Effector memory CD8-positive, alpha-beta T cell (primary cell): ENCODE data around the gene TANGO6.

Source experiments
- ATAC-seq: fragments of 150-1000 bp; cut with Tn5 transposase; replicated peaks from 2 replicates; pipeline ENCODE4 v1.10.0; 2021; ENCODE audit warnings: mild to moderate bottlenecking, moderate library complexity
- DNase-seq, 3 experiments: peaks; one replicate each; pipeline ENCODE4 v3.0.0; 2021
- H3K27ac Mint-ChIP-seq, 2 donors: one replicate each; pipeline ENCODE4 v1.8.0; 2022; ENCODE audit warnings: mild to moderate bottlenecking in 2 of 2, mixed read lengths in 2 of 2, moderate library complexity in 2 of 2
- H3K27me3 Mint-ChIP-seq, 2 donors: one replicate each; pipeline ENCODE4 v1.8.0; 2022; ENCODE audit warnings: mixed read lengths in 2 of 2
- H3K36me3 Mint-ChIP-seq: one replicate; pipeline ENCODE4 v1.8.0; 2022; ENCODE audit warnings: mild to moderate bottlenecking, moderate library complexity, mixed read lengths; ENCODE audit not compliant: insufficient read depth
- H3K4me1 Mint-ChIP-seq, 2 donors: one replicate each; pipeline ENCODE4 v1.8.0; 2022; ENCODE audit warnings: low read depth in 2 of 2, mixed read lengths in 2 of 2
- H3K4me3 Mint-ChIP-seq, 2 donors: one replicate each; pipeline ENCODE4 v1.8.0; 2022; ENCODE audit warnings: mild to moderate bottlenecking in 2 of 2, mixed read lengths in 2 of 2, moderate library complexity in 2 of 2
- H3K9me3 Mint-ChIP-seq, 2 donors: one replicate each; pipeline ENCODE4 v1.8.0; 2022; ENCODE audit warnings: mixed read lengths in 2 of 2
- total RNA-seq, 9 experiments: gene quantifications; one replicate each; lab custom pipeline; 2026; lab: John Stamatoyannopoulos, UW

The TANGO6 gene
- total RNA-seq, result 44.4 to 77.5 (median 63.4) reads per million in 9 experiments

DNA sequence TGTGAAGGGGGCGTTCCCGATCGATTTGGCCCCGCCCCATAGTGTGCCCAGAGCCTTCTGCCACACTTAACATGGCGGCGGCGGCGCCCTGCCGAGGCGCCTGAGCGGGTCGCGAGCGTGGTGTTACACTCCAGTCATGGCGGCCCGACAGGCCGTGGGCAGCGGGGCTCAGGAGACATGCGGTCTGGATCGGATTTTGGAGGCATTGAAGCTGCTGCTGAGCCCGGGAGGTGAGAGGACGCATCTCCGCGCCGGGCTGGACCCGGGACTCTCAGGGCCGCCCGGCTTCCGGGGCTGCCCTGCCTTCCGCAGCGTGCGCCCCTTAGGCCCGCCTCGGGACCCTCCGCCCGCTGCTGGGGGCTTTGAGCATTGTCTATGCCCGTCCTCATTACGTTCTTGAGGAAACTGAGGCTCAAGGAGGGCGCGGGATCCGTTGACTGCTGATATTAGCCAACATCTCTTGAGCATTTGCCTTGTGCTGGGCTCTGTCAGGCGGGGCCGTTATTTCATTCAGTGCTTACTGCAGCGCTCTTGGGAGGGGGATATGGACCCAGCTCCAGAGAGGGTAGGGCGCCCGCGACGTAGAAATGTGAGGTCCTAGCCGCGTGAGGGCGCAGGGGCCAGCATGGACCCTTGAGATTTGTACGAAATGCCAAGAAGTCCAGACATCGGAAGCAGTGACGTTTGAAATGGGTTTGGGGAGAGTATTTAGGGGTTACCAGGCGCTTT, at the start of gene TANGO6:
TANGO6 (plus strand) TSS at position 50 of the 729 bp plus-strand sequence; CDS start at position 137, 87 bp downstream.
- peak; percentile 96 for ATAC-seq
- Mint-ChIP-seq H3K4me3 (peak within 1 kb of the TSS; percentile 81 to 91), H3K4me1 (peaks cover 23 to 24% of the 10 kb centered on the region in 2 donors), H3K36me3 (no peaks in the 10 kb centered on the region), H3K27me3 (no peaks in the 10 kb centered on the region), H3K9me3 (no peaks in the 10 kb centered on the region), H3K27ac (peak within 1 kb of the TSS; percentile 62 to 91)
- peak; percentile 86 to 93 (median 90) for DNase-seq

DNA sequence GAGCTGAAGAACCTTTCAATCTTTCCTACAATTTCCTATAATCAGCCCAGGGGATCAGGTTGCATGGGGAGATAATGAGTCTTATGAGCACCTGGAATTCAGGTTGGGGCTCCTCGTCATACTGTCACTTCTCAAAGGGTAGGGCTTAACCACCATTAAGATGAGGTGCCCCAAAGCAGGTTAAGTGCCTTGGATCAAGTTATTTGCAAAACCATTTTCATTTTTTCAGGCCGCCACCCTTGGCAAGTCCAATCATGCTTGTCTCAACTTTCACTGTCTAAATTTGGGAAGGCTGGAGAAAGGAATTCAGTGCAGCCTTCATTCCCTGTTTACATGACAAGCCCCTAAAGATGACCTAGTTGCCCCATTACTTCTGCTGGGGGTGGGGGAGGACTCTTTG, 44.9 kb upstream of the TANGO6 start:
- Mint-ChIP-seq H3K27ac (no peak overlapping the region), H3K4me3 (no peak overlapping the region), H3K9me3 (no peaks in the 10 kb centered on the region), H3K4me1 (no peaks in the 10 kb centered on the region), H3K36me3 (no peaks in the 10 kb centered on the region), H3K27me3 (no peaks in the 10 kb centered on the region)
- DNase-seq, result no peak
- ATAC-seq, result no peak

DNA sequence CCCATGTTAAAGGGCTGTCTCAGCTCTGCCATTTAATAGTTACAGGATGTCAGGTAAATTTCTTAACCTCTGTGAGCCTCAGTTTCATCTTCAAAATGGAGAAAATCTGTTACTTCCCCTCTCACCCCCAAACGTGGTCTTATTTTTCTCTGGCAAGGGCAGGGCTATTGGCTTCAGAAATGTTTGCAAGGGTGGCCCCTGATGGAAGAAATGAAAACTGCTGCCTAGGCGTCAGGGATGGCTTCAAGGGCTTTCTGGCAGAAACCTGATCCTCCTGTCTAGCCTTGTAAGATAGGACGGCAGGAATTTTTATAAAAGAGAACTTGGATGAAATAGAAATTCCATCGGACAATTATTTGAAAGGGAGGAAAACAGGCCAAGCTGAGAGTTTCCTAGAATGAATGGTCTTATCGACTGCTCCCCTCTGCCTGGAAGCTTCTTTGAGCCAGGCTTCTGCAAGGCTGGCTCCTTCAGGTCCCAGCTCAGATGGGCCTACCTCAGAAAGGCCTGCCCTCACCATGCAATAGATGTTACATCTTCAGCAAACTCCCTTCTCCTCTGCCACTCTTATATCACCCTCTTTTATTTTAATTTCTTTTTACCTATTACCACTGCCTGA, 43.0 kb upstream of the TANGO6 start:
- Mint-ChIP-seq H3K36me3 (no peaks in the 10 kb centered on the region), H3K27ac (no peak overlapping the region), H3K4me3 (no peak overlapping the region), H3K27me3 (no peaks in the 10 kb centered on the region), H3K9me3 (no peaks in the 10 kb centered on the region), H3K4me1 (no peaks in the 10 kb centered on the region)
- ATAC-seq (peak; percentile 43), DNase-seq (peak; percentile 16 to 61 (median 19))

DNA sequence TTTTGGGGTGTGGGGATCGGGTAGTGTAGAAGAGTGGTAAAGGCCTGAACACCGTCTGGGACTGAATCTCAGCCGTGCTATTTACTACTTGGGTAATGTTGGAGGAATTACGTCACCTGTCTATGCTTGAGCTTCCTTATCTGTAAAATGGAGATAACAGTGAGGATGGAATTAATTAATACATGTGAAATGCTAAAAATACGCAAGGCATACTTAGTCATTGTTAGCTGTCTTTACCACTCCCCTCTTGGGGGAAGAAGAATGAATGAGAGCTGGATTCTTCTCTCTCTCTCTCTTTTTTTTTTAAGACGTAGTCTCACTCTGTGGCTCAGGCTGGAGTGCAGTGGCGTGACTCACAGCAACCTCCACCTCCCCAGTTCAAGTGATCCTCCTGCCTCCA, 41.1 kb upstream of the TANGO6 start:
- Mint-ChIP-seq H3K27ac (no peak overlapping the region), H3K9me3 (no peaks in the 10 kb centered on the region), H3K27me3 (no peaks in the 10 kb centered on the region), H3K4me1 (no peaks in the 10 kb centered on the region), H3K4me3 (no peak overlapping the region), H3K36me3 (no peaks in the 10 kb centered on the region)
- DNase-seq, result no peak
- ATAC-seq, result no peak

DNA sequence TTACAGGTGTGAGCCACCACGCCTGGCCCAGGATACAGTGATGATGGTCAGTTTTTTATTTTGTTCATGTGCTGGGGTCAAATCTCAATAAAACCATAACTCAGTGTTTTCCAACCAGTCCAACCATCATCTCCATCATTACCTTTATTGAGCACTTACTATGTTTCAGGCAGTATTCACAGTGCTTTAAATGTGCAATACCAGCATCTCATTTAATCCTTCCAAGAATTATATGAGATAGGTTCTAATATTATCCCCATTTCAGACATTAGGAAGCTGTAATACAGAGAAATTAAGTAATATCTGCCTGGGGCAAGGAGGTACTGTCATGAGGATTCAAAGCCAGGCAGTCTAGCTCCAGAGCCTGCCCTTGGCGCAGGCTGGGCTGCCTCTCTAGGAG, 36.9 kb upstream of the TANGO6 start:
- H3K27ac Mint-ChIP-seq, result no peak overlapping the region
- no peak overlapping the region for H3K4me3 Mint-ChIP-seq
- H3K4me1 Mint-ChIP-seq, result no peaks in the 10 kb centered on the region
- no peaks in the 10 kb centered on the region for H3K9me3 Mint-ChIP-seq
- no peak for ATAC-seq
- no peak for DNase-seq
- peaks cover 9 to 20% of the 10 kb centered on the region in 2 donors for H3K27me3 Mint-ChIP-seq
- H3K36me3 Mint-ChIP-seq, result no peaks in the 10 kb centered on the region

DNA sequence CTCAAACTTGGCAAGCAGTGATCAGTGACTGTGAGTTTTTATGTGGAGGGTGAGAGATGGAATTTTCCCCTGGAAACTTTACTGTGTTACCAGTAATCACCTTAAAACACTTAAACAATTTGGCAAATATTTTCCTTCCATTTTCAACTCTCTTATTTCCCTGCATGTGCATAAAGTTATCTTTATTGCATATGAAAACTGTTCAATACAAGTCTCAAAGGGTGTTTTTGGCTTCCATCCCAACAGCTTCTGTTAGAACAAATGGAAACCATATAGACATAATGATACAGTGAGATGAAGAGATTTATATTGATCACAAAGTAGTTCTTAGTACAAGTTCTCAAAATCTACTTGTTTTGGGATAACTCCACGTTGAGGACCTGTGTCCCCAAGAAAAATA, 36.4 kb upstream of the TANGO6 start:
- no peaks in the 10 kb centered on the region for H3K36me3 Mint-ChIP-seq
- H3K4me1 Mint-ChIP-seq, result no peaks in the 10 kb centered on the region
- H3K27me3 Mint-ChIP-seq, result peaks cover 13 to 25% of the 10 kb centered on the region in 2 donors
- ATAC-seq (no peak), DNase-seq (no peak)
- H3K27ac Mint-ChIP-seq, result no peak overlapping the region
- H3K9me3 Mint-ChIP-seq, result no peaks in the 10 kb centered on the region
- no peak overlapping the region for H3K4me3 Mint-ChIP-seq

DNA sequence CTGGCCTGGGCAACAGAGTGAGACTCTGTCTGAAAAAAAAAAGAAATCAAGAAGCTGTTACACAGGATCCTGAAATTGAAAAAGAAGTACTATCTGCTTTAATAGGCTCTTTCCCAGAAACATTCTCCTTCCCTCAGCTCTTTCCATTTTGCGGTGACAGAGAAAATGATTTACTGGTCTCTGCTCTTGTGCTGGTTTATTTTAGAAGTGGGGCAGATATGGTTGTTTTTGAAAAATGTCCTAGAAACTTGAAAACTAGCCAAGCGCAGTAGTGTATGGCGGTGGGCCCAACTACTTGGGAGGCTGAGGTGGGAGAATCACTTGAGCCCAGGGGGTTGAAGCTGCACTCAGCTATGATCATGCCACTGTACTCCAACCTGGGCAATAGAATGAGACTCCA, 28.8 kb upstream of the TANGO6 start:
- H3K27me3 Mint-ChIP-seq, result peaks cover 8 to 19% of the 10 kb centered on the region in 2 donors
- no peaks in the 10 kb centered on the region for H3K4me1 Mint-ChIP-seq
- H3K9me3 Mint-ChIP-seq, result no peaks in the 10 kb centered on the region
- no peak for DNase-seq
- H3K36me3 Mint-ChIP-seq, result no peaks in the 10 kb centered on the region
- H3K27ac Mint-ChIP-seq, result no peak overlapping the region
- no peak overlapping the region for H3K4me3 Mint-ChIP-seq
- no peak for ATAC-seq

DNA sequence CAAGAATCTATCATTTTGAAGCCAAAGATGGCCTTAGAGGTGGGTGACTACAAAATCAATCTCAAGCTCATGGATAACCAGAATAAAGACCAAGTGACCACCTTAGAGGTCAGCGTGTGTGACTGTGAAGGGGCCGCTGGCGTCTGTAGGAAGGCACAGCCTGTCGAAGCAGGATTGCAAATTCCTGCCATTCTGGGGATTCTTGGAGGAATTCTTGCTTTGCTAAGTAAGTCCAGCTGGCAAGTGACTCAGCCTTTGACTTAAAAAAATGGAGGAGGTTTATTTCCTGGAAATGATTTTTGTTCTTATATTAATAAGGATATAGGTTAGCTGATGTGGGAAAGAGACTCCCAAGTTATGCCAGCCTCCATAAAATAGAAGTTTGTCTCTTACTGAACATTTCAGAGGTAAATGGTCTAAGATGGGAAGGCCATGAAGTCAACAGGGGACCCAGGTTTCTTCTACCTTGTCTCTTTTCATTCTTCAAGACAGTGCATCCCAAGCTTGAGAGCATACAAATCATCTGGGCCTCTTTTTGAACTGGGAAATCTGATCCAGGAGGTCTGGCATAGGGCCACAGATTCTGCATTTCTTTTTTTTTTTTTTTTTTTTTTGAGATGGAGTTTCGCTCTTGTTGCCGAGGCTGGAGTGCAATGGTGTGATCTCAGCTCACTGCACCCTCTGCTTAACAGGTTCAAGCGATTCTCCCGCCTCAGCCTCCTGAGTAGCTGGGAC, 19.8 kb upstream of the TANGO6 start:
- ATAC-seq (no peak), DNase-seq (no peak)
- Mint-ChIP-seq H3K36me3 (no peaks in the 10 kb centered on the region), H3K27ac (no peak overlapping the region), H3K27me3 (no peaks in the 10 kb centered on the region), H3K4me1 (no peaks in the 10 kb centered on the region), H3K9me3 (no peaks in the 10 kb centered on the region), H3K4me3 (no peak overlapping the region)

DNA sequence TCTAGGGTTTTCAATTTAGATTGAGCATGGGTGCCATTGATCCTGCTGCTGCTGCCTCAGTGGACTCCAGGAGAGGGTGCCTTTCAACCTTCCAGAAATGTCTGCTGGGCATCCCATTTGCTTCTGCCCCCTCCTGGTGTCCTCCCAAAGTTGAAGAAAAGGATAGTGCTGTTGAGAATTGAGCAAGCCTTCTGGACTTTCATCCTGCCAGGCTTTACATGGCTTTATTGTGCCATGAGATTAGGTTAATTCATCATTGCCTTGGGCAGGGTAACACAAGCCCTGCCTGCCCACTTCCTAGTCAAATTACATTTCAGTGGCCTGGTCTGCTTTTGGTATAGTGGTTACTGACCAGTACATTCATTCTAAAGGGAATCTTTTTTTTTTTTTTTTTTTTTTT, 17.9 kb upstream of the TANGO6 start:
- Mint-ChIP-seq H3K4me1 (no peaks in the 10 kb centered on the region), H3K9me3 (no peaks in the 10 kb centered on the region)
- no peak for ATAC-seq

DNA sequence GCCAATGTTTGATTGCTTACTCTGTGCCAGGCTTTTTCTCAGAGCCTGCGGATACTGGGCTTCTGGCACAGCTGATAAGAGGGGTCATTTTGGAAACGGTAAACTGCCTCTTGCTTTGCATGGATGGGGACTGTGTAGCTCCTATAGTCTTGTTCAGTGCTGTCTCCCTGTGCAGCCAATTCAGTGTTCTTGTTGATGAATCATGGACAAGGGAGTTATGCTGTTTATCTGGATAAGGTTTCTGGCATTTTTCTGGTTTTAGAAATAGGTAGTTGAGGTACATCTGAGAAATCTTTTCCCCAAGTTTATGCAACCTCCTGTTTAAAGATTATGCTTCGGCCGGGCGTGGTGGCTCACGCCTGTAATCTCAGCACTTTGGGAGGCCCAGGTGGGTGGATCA, 16.7 kb upstream of the TANGO6 start:
- Mint-ChIP-seq H3K36me3 (no peaks in the 10 kb centered on the region), H3K4me1 (no peaks in the 10 kb centered on the region), H3K4me3 (no peak overlapping the region), H3K27me3 (no peaks in the 10 kb centered on the region), H3K27ac (no peak overlapping the region), H3K9me3 (no peaks in the 10 kb centered on the region)
- ATAC-seq (no peak), DNase-seq (no peak)

More for the DNA sequence above, 17.9 kb upstream of the TANGO6 start:
- Mint-ChIP-seq H3K27me3 (no peaks in the 10 kb centered on the region), H3K36me3 (no peaks in the 10 kb centered on the region), H3K4me3 (no peak overlapping the region), H3K27ac (no peak overlapping the region)
- DNase-seq, result no peak

DNA sequence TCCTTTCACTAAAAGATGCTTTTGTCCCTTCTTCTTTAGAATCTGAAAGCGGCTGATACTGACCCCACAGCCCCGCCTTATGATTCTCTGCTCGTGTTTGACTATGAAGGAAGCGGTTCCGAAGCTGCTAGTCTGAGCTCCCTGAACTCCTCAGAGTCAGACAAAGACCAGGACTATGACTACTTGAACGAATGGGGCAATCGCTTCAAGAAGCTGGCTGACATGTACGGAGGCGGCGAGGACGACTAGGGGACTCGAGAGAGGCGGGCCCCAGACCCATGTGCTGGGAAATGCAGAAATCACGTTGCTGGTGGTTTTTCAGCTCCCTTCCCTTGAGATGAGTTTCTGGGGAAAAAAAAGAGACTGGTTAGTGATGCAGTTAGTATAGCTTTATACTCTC, 10.1 kb upstream of the TANGO6 start:
- no peaks in the 10 kb centered on the region for H3K9me3 Mint-ChIP-seq
- no peak for DNase-seq
- no peak for ATAC-seq
- H3K4me3 Mint-ChIP-seq, result no peak overlapping the region
- H3K27me3 Mint-ChIP-seq, result peaks cover 7 to 17% of the 10 kb centered on the region in 2 donors
- H3K36me3 Mint-ChIP-seq, result no peaks in the 10 kb centered on the region
- H3K27ac Mint-ChIP-seq, result no peak overlapping the region
- no peaks in the 10 kb centered on the region for H3K4me1 Mint-ChIP-seq

DNA sequence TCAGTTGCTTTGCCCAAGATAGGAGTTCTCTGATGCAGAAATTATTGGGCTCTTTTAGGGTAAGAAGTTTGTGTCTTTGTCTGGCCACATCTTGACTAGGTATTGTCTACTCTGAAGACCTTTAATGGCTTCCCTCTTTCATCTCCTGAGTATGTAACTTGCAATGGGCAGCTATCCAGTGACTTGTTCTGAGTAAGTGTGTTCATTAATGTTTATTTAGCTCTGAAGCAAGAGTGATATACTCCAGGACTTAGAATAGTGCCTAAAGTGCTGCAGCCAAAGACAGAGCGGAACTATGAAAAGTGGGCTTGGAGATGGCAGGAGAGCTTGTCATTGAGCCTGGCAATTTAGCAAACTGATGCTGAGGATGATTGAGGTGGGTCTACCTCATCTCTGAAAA, 8.8 kb upstream of the TANGO6 start:
- Mint-ChIP-seq H3K27ac (no peak overlapping the region), H3K9me3 (no peaks in the 10 kb centered on the region), H3K27me3 (peaks cover 7 to 17% of the 10 kb centered on the region in 2 donors), H3K4me1 (no peaks in the 10 kb centered on the region), H3K36me3 (no peaks in the 10 kb centered on the region), H3K4me3 (no peak overlapping the region)
- no peak for ATAC-seq
- DNase-seq, result no peak

DNA sequence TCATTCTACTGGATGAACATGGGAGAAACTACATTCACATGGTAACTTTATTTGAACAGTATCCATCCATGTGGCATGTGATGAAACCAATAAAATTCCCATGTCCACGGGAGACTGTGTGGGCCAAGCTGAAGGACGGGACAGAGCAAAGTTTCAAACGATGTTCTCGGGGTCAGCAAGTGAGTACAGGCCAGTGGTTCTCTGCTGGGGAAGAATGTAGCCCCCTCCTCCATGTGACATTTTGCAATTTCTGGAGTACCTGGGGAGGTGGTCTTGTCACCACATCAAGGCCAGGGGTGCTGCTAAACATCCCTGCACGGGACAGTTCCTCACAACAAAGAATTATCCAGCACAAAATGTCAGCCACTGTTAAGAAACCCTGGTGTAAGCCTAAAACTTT, 7.4 kb upstream of the TANGO6 start:
- DNase-seq (no peak), ATAC-seq (no peak)
- H3K27me3 Mint-ChIP-seq, result peaks cover 7 to 17% of the 10 kb centered on the region in 2 donors
- no peaks in the 10 kb centered on the region for H3K4me1 Mint-ChIP-seq
- no peak overlapping the region for H3K27ac Mint-ChIP-seq
- H3K36me3 Mint-ChIP-seq, result no peaks in the 10 kb centered on the region
- H3K4me3 Mint-ChIP-seq, result no peak overlapping the region
- H3K9me3 Mint-ChIP-seq, result no peaks in the 10 kb centered on the region

DNA sequence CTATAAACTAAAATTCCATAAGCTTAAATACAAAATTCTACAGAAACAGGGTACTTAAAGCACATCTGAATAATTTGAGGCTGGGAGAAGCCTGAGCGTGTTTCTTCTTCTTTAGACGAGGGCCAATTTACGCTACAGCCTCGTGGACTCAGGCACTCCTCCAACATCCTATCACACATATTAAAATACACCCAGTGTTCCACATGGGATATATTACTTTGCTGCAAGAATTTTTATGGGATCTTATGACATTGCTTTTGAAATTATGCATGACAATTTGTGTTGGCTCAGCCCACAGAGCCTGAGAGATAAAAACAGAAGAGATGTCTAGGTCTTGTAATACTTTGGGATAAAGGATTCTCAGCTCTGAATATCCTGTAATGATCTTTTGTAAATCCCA, 3.5 kb upstream of the TANGO6 start:
- no peaks in the 10 kb centered on the region for H3K36me3 Mint-ChIP-seq
- H3K27me3 Mint-ChIP-seq, result peaks cover 0 to 2% of the 10 kb centered on the region in 2 donors
- H3K4me3 Mint-ChIP-seq, result no peak overlapping the region
- H3K27ac Mint-ChIP-seq, result no peak overlapping the region
- no peak for ATAC-seq
- no peak for DNase-seq
- H3K4me1 Mint-ChIP-seq, result peaks cover 10 to 11% of the 10 kb centered on the region in 2 donors
- no peaks in the 10 kb centered on the region for H3K9me3 Mint-ChIP-seq
